GM18868 (cell line): ENCODE results near the gene ELAVL4.

ENCODE experiments used
- ATAC-seq: cut with Tn5 transposase; IDR thresholded peaks from one replicate; pipeline ENCODE4 v1.9.1; 2021; ENCODE audit warnings: mild to moderate bottlenecking, moderate library complexity; ENCODE audit not compliant: unreplicated experiment

The ELAVL4 gene

GRCh38 chr1:50237056-50237455 is 128.3 kb downstream of the ELAVL4 start:
- ATAC-seq, result no peak

DNA sequence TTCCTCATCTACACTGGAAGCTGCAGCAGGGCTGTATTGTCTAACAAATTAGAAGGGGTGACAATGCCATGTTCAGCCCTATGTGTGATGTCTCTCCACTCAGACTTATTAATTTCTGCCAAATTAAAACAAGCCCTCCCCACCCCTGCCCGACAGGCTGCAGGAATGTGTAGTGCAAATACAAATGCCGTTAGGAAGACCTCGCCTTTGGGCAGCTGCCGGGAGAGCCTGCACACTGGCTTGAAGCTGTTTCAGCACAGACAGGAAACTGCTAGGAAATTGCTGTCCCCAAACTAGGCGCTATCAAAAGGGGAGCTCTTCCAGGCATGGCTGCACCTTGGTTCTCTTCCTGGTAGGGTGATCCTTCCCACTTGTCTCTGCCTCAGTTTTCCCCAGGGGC is 135.2 kb downstream of the ELAVL4 start:
- no peak for ATAC-seq

- no peak for ATAC-seq
Measured at GRCh38 chr1:50246869-50247268, 138.1 kb downstream of the ELAVL4 start.

DNA sequence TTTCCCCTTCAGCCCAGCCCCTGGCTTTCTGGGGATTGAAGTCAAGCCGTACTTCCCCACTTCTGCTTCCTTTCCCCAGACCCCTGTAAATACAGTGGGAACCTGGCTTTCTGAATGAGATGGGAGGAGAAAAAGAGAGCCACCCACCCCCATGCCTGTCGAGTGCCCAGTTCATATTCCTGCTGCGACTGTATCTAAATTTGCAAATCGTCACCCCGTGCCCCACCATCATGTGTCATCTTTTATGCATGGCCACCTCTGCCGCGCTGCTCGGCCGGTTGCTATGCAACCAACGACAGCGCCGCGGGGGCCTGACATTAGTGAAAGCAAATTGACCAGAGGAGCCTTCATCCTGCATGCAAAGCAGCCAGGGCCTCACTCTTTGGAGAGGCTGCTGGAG is 143.0 kb downstream of the ELAVL4 start:
- ATAC-seq, result peak; percentile 96

DNA sequence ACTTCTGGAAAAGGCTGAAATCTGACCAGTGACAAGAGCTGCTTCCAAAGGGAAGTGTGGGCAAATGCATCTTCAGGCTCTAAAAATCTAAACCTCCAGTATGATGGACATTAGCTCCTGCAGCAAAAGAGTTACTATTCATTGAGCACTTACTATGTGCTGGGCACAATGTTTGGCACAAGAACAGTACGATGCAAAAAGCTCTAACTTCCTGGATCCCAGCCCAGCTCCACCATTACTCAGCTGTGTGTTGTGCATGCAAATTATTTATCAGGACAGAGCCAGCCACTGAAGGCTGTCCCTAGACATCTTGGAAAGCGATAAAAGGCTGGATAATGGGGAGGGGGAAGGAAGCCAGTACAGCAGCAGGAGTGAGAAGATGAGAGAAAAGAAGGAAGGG is 143.5 kb downstream of the ELAVL4 start:
- no peak for ATAC-seq
